ENCODE measurements around the gene TPST1. TPM values are rescaled to one million over a fixed set of nuclear protein-coding genes. Genes with fewer than 3 reads are reported as not detected.

TPST1 gene
- total RNA-seq, 1 donor from 2014 or later: 16.7 TPM

DNA sequence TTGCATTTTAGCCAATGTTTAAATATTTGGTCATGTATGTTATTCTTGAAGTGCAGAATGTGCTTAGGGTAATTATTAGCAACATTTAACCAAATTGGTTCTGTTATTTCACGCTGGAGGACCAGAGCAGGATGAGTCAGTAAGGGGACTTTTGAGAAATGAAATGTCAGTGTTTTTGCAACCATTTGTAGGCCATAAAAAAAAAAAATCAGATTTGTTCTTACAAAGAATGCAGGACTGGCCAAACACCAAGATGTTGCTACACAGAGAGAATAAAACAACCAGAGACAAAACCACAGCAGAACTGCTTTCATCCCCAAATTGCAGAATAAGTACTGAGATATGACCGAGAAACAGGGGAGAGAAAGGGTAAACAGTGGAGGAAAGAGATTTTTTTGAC, 62.1 kb downstream of the TPST1 start:
- TF ChIP-seq, protein P1, sequence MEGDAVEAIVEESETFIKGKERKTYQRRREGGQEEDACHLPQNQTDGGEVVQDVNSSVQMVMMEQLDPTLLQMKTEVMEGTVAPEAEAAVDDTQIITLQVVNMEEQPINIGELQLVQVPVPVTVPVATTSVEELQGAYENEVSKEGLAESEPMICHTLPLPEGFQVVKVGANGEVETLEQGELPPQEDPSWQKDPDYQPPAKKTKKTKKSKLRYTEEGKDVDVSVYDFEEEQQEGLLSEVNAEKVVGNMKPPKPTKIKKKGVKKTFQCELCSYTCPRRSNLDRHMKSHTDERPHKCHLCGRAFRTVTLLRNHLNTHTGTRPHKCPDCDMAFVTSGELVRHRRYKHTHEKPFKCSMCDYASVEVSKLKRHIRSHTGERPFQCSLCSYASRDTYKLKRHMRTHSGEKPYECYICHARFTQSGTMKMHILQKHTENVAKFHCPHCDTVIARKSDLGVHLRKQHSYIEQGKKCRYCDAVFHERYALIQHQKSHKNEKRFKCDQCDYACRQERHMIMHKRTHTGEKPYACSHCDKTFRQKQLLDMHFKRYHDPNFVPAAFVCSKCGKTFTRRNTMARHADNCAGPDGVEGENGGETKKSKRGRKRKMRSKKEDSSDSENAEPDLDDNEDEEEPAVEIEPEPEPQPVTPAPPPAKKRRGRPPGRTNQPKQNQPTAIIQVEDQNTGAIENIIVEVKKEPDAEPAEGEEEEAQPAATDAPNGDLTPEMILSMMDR (conservative IDR thresholded peaks at IDR 0.05; ENCODE audit: low read depth, low read length): no peak
- DNase-seq (ENCODE audit: low read depth): peak; percentile 84
- no peak overlapping the region for H3K4me3 ChIP-seq (ENCODE audit: low read depth, low read length)

GRCh38 chr7:66269978-66270377, 64.8 kb downstream of the TPST1 start:
- no peak for DNase-seq (ENCODE audit: low read depth)
- TF ChIP-seq, protein P1 (conservative IDR thresholded peaks at IDR 0.05; ENCODE audit: low read depth, low read length): no peak
- no peak overlapping the region for H3K4me3 ChIP-seq (ENCODE audit: low read depth, low read length)

GRCh38 chr7:66272321-66272720, 67.2 kb downstream of the TPST1 start:
- no peak for DNase-seq (ENCODE audit: low read depth)
- H3K4me3 ChIP-seq (ENCODE audit: low read depth, low read length): no peak overlapping the region
- TF ChIP-seq, protein P1 (conservative IDR thresholded peaks at IDR 0.05; ENCODE audit: low read depth, low read length): no peak

GRCh38 chr7:66276363-66276762, 71.2 kb downstream of the TPST1 start:
- DNase-seq (ENCODE audit: low read depth): no peak
- TF ChIP-seq, protein P1 (conservative IDR thresholded peaks at IDR 0.05; ENCODE audit: low read depth, low read length): no peak

GRCh38 chr7:66277492-66277891, 72.4 kb downstream of the TPST1 start:
- TF ChIP-seq, protein P1 (conservative IDR thresholded peaks at IDR 0.05; ENCODE audit: low read depth, low read length): no peak
- no peak for DNase-seq (ENCODE audit: low read depth)
- H3K4me3 ChIP-seq (ENCODE audit: low read depth, low read length): no peak overlapping the region

More at GRCh38 chr7:66276363-66276762, 71.2 kb downstream of the TPST1 start:
- no peak overlapping the region for H3K4me3 ChIP-seq (ENCODE audit: low read depth, low read length)

- no peak for DNase-seq (ENCODE audit: low read depth)
- TF ChIP-seq, protein P1 (conservative IDR thresholded peaks at IDR 0.05; ENCODE audit: low read depth, low read length): no peak
- H3K4me3 ChIP-seq (ENCODE audit: low read depth, low read length): no peak overlapping the region
These were observed 74.8 kb downstream of the TPST1 start for GRCh38 chr7:66279912-66280311.
